ENCODE measurements around the gene CCDC89. TPM values are rescaled to one million over a fixed set of nuclear protein-coding genes. Genes with fewer than 3 reads are reported as not detected.

The CCDC89 gene
- total RNA-seq, 1 donor from 2014 or later, result not detected

DNA sequence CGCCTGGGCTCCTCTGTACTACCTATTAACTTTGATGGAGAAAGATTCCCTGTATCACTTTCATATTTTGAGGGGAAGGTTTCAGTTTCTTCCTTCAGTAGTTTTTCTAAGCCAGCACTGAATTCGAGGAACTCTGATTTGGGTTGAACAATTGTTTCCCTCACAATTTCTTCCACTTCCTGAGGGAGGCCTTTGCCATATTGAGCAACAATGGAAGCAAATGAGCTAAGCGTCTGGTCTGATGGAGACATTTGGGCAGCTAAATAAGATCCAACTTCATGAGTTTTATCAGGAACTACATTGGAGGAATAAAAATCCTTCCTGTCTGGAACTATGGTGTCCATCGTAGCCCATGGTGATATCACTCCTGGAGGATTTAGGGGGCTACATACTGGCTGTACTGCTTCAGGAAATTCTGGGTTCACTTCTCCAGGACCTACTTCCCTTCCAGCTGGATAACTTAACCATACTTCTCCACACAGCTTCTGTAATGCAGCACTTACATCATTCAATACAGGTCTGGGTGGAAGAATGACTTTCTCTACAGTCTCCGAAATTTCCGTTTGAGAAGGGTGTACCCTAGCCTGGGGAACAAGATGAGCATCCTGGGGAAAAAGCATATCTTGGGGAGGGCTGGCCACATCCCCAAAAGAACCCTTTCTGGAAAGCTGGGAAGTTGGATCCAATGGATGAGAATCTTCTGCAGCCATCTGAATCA is 38.9 kb upstream of the CCDC89 start:
- DNase-seq, result no peak
- H3K4me1 Mint-ChIP-seq (ENCODE audit: low read depth, unreplicated experiment), result no peaks in the 10 kb centered on the region
- H3K36me3 Mint-ChIP-seq (ENCODE audit: unreplicated experiment), result no peaks in the 10 kb centered on the region
- H3K9me3 Mint-ChIP-seq (ENCODE audit: unreplicated experiment), result peaks cover 2% of the 10 kb centered on the region
- H3K4me3 Mint-ChIP-seq (ENCODE audit: unreplicated experiment), result no peak overlapping the region
- no peak overlapping the region for H3K27ac Mint-ChIP-seq (ENCODE audit: unreplicated experiment)
- TF ChIP-seq, protein P1, sequence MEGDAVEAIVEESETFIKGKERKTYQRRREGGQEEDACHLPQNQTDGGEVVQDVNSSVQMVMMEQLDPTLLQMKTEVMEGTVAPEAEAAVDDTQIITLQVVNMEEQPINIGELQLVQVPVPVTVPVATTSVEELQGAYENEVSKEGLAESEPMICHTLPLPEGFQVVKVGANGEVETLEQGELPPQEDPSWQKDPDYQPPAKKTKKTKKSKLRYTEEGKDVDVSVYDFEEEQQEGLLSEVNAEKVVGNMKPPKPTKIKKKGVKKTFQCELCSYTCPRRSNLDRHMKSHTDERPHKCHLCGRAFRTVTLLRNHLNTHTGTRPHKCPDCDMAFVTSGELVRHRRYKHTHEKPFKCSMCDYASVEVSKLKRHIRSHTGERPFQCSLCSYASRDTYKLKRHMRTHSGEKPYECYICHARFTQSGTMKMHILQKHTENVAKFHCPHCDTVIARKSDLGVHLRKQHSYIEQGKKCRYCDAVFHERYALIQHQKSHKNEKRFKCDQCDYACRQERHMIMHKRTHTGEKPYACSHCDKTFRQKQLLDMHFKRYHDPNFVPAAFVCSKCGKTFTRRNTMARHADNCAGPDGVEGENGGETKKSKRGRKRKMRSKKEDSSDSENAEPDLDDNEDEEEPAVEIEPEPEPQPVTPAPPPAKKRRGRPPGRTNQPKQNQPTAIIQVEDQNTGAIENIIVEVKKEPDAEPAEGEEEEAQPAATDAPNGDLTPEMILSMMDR (IDR thresholded peaks at IDR 0.05; ENCODE audit: partially characterized antibody, unreplicated experiment), result no peak
- H3K27me3 Mint-ChIP-seq (ENCODE audit: unreplicated experiment), result no peaks in the 10 kb centered on the region

DNA sequence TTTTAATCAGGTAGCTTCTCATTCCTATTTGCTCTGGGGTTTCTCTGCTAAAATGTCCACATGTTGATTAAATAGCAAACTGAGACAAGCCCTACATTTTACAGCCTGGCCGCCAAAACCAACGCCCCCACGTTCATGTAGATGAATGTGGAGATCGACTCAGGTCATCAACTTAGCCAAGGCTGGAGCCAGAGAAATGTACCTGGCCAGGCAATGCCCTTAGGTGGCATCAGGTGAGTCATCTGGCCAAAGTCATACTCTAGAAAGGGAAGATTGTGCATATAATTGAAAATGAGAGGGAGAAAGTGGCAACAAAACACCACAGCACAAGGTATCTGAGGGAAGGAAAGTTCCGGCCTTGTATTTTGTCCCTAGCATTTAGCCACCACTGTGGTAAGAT is 37.1 kb upstream of the CCDC89 start:
- no peaks in the 10 kb centered on the region for H3K27me3 Mint-ChIP-seq (ENCODE audit: unreplicated experiment)
- H3K9me3 Mint-ChIP-seq (ENCODE audit: unreplicated experiment), result peaks cover 2% of the 10 kb centered on the region
- no peak for DNase-seq
- H3K27ac Mint-ChIP-seq (ENCODE audit: unreplicated experiment), result no peak overlapping the region
- H3K4me1 Mint-ChIP-seq (ENCODE audit: low read depth, unreplicated experiment), result peaks cover 3% of the 10 kb centered on the region
- no peak overlapping the region for H3K4me3 Mint-ChIP-seq (ENCODE audit: unreplicated experiment)
- TF ChIP-seq, protein P1 (IDR thresholded peaks at IDR 0.05; ENCODE audit: partially characterized antibody, unreplicated experiment), result no peak
- H3K36me3 Mint-ChIP-seq (ENCODE audit: unreplicated experiment), result no peaks in the 10 kb centered on the region

DNA sequence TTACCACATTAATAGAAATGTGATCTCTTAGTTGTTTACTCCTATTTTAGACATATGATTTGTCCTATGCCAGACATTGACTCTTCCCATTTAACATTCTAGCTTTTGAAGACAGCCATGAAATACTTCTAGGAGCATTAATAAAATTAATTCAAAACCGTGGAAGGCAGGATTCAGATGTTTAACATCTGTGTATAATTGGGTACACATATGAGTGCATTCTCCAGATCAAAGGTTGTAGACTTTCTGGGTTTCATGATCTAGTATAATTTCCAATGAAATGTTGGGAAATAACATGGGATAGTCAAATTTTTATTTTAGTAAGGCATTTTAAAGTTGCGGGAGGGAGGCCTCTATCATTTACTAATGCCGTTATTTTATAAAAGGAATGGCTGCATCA is 35.2 kb upstream of the CCDC89 start:
- Mint-ChIP-seq H3K4me3 (ENCODE audit: unreplicated experiment) (no peak overlapping the region), H3K9me3 (ENCODE audit: unreplicated experiment) (no peaks in the 10 kb centered on the region), H3K4me1 (ENCODE audit: low read depth, unreplicated experiment) (peaks cover 3% of the 10 kb centered on the region), H3K27me3 (ENCODE audit: unreplicated experiment) (no peaks in the 10 kb centered on the region), H3K36me3 (ENCODE audit: unreplicated experiment) (no peaks in the 10 kb centered on the region), H3K27ac (ENCODE audit: unreplicated experiment) (no peak overlapping the region)
- TF ChIP-seq, protein P1 (IDR thresholded peaks at IDR 0.05; ENCODE audit: partially characterized antibody, unreplicated experiment), result no peak
- DNase-seq, result no peak

DNA sequence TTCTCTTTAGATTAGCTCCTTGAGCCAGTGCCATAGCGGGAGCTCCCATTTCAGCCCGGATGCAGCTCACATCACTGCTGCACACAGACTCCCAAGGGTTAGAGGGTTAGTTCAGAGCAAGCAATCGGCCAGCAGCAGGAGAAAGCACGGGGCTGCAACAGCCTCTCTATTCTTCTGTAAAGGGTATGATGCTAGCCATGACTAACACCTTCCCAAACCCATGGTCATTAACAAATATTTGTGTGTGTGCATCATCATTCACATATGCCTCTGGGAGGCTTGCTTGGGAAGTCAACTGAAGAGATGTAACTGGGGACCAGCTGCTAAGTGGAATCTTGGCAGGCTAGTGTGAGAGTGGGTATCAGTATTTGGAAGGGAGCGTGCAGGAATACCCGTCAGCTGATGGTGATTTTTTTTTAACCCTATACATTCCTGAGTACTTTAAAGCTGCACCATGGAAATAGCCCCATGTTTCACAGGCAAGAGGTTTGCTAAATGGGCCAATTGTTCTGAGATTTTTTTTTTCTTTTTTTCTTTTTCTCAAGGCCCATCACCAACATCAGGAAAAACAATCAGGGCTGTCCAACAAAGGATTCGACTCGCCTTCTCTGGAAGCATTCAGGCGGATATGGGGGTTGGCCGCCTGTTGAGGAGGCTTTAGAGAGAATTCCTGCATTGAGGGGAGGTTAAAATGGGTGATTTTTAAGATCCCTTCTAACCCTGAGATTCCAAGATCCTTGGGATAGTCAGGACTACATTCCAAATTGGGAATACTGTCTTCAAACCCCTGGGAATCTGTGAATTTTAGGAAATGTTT is 33.2 kb upstream of the CCDC89 start:
- H3K27me3 Mint-ChIP-seq (ENCODE audit: unreplicated experiment), result no peaks in the 10 kb centered on the region
- peaks cover 3% of the 10 kb centered on the region for H3K4me1 Mint-ChIP-seq (ENCODE audit: low read depth, unreplicated experiment)
- no peaks in the 10 kb centered on the region for H3K36me3 Mint-ChIP-seq (ENCODE audit: unreplicated experiment)
- peak; percentile 24 for DNase-seq
- peak overlapping the region; percentile 62 for H3K4me3 Mint-ChIP-seq (ENCODE audit: unreplicated experiment)
- no peaks in the 10 kb centered on the region for H3K9me3 Mint-ChIP-seq (ENCODE audit: unreplicated experiment)
- TF ChIP-seq, protein P1 (IDR thresholded peaks at IDR 0.05; ENCODE audit: partially characterized antibody, unreplicated experiment), result no peak
- H3K27ac Mint-ChIP-seq (ENCODE audit: unreplicated experiment), result no peak overlapping the region

Data from glutamatergic neuron (in vitro differentiated cells).